ENCODE data around the gene SLC12A3.
"Not testable (repeated sequence)": the region's sequence is repeated elsewhere in the genome, so short reads cannot be mapped to it uniquely, and the experiment has no call there.

The SLC12A3 gene

GRCh38 chr16:56879276-56879675 lies 14.3 kb downstream of the SLC12A3 start:
- Histone ChIP-seq H3K27ac (no peak overlapping the region), H3K4me2 (no peak overlapping the region), H3K9me3 (replicated peaks in 1 of 11) (no peaks in the 10 kb centered on the region), H3K36me3 (no peaks in the 10 kb centered on the region), H3K4me3 (no peak overlapping the region), H3K9ac (no peak overlapping the region), H4K20me1 (no peaks in the 10 kb centered on the region), H3K4me1 (peaks cover 0 to 20% (median 7%) of the 10 kb centered on the region in 10 experiments; a peak in 12 of 20 replicates), H3K27me3 (no peaks in the 10 kb centered on the region)
- no peak for TF ChIP-seq Cebpa-rat (IDR thresholded peaks at IDR 0.05)

DNA sequence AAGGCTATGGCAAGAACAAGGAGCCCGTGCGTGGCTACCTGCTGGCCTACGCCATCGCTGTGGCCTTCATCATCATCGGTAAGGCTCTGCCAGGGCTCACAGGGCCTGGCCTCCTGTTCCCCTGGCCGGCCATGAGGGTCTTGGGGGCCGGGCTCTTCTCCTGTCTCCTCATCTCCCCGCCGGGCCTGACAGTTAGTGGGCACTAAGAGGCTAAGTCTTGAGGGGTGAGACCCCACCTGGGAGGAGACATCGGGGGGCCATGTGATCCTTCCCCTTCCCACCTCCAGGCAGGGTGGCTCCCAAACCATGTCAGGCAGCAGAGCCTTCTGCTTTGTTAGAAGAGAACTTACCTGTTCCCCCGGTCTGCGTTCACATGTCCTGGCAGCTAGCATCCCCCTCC lies 15.2 kb downstream of the SLC12A3 start:
- Histone ChIP-seq H3K36me3 (no peaks in the 10 kb centered on the region), H3K4me2 (no peak overlapping the region), H3K4me3 (no peak overlapping the region), H3K4me1 (peaks cover 0 to 12% (median 7%) of the 10 kb centered on the region in 10 experiments; a peak in 12 of 20 replicates), H4K20me1 (no peaks in the 10 kb centered on the region), H3K9me3 (replicated peaks in 1 of 11) (no peaks in the 10 kb centered on the region), H3K27ac (no peak overlapping the region), H3K9ac (no peak overlapping the region), H3K27me3 (no peaks in the 10 kb centered on the region)
- no peak for TF ChIP-seq Cebpa-rat (IDR thresholded peaks at IDR 0.05)

GRCh38 chr16:56880685-56881084 lies 15.7 kb downstream of the SLC12A3 start:
- H3K27ac ChIP-seq = no peak overlapping the region
- H3K4me3 ChIP-seq = no peak overlapping the region
- H3K4me2 ChIP-seq = no peak overlapping the region
- no peaks in the 10 kb centered on the region for H3K9me3 ChIP-seq (replicated peaks in 1 of 11)
- no peaks in the 10 kb centered on the region for H3K27me3 ChIP-seq
- no peaks in the 10 kb centered on the region for H3K36me3 ChIP-seq
- no peak overlapping the region for H3K9ac ChIP-seq
- H3K4me1 ChIP-seq = peaks cover 0 to 7% (median 6%) of the 10 kb centered on the region in 10 experiments; a peak in 9 of 20 replicates
- H4K20me1 ChIP-seq = no peaks in the 10 kb centered on the region
- no peak for TF ChIP-seq Cebpa-rat (IDR thresholded peaks at IDR 0.05)

GRCh38 chr16:56882077-56882800 lies 17.2 kb downstream of the SLC12A3 start:
- Histone ChIP-seq H3K4me3 (no peak overlapping the region), H3K9me3 (replicated peaks in 1 of 11) (no peaks in the 10 kb centered on the region), H4K20me1 (no peaks in the 10 kb centered on the region), H3K9ac (no peak overlapping the region), H3K4me2 (no peak overlapping the region), H3K36me3 (no peaks in the 10 kb centered on the region), H3K4me1 (no peaks in the 10 kb centered on the region), H3K27me3 (no peaks in the 10 kb centered on the region), H3K27ac (no peak overlapping the region)
- TF ChIP-seq Cebpa-rat (IDR thresholded peaks at IDR 0.05) = no peak

DNA sequence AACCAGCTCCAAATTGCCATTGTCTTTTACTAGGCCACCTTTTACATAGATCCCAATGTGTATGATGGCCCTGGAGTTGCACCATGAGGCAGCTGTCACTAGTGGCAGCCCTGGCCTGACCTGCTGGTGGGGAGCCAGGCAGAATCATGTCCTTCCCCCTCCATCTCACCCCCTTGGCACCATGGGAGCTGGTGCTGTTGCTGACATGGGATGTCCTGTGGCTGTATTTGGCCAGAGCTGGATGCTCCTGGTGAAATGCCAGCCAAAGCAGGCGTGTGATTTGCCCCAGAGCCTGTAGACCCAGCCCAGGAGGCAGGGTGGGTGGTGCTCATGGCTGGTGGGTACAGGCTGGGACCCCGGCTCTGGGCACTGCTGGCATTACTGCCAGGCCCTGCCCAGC lies 18.6 kb downstream of the SLC12A3 start:
- TF ChIP-seq Cebpa-rat (IDR thresholded peaks at IDR 0.05) = no peak
- Histone ChIP-seq H4K20me1 (no peaks in the 10 kb centered on the region), H3K4me3 (no peak overlapping the region), H3K4me2 (no peak overlapping the region), H3K9me3 (replicated peaks in 1 of 11) (no peaks in the 10 kb centered on the region), H3K4me1 (peaks cover under 1 to 8% (median 2%) of the 10 kb centered on the region in 10 experiments; a peak in 15 of 20 replicates), H3K27ac (no peak overlapping the region), H3K36me3 (no peaks in the 10 kb centered on the region), H3K27me3 (no peaks in the 10 kb centered on the region), H3K9ac (no peak overlapping the region)

DNA sequence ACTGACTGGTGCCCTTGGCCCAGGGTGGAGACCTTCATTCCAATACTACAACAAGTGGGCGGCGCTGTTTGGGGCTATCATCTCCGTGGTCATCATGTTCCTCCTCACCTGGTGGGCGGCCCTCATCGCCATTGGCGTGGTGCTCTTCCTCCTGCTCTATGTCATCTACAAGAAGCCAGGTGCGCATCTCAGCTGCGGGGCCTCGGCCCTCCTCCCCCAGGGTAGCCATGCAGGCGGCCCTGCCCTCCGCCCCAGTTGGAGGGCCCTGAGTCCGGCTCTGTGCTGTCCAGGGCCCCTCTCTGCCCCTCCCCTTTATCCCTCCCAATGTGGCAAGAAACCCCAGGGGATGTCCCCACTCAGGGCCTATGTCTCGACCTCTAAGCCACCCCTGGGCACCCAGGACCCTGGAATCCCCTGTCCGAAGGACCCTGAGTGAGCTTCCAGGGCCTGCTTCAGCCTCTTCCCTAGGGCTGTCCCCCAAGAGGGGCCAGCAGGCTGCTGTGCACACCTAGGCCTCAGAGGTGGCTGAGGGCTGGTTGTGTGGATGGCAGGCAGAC lies 19.1 kb downstream of the SLC12A3 start:
- H3K9ac ChIP-seq = no peak overlapping the region
- H3K4me1 ChIP-seq = peaks cover 6 to 13% (median 7%) of the 10 kb centered on the region in 10 experiments
- no peak overlapping the region; a peak in 1 of 22 replicates for H3K27ac ChIP-seq
- H3K4me2 ChIP-seq = no peak overlapping the region
- H3K4me3 ChIP-seq = no peak overlapping the region
- H3K27me3 ChIP-seq = no peaks in the 10 kb centered on the region
- H3K36me3 ChIP-seq = no peaks in the 10 kb centered on the region
- no peaks in the 10 kb centered on the region for H4K20me1 ChIP-seq
- no peak for TF ChIP-seq Cebpa-rat (IDR thresholded peaks at IDR 0.05)
- no peaks in the 10 kb centered on the region for H3K9me3 ChIP-seq (replicated peaks in 1 of 11)

DNA sequence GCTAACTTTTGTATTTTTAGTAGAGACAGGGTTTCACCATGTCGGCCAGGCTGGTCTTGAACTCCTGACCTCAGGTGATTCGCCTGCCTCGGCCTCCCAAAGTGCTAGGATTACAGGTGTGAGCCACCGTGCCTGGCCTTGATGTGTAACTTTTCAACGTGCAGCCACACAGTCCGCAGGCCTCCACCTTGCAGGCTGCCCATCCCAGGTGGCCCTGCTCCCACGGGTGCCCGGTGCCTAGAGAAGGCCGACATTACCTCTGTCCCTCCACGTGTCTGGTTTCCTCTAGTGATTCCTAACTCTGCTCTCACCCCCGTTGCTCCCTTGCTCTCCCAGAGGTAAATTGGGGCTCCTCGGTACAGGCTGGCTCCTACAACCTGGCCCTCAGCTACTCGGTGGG lies 19.9 kb downstream of the SLC12A3 start:
- H3K4me3 ChIP-seq; H3K4me2 ChIP-seq; H3K9me3 ChIP-seq (replicated peaks in 1 of 11); H3K27ac ChIP-seq; H3K36me3 ChIP-seq; H3K9ac ChIP-seq; H3K27me3 ChIP-seq; H4K20me1 ChIP-seq: not testable (repeated sequence)
- H3K4me1 ChIP-seq = peaks cover 10 to 21% (median 13%) of the 10 kb centered on the region in 10 experiments

- H3K27me3 ChIP-seq = no peaks in the 10 kb centered on the region
- no peak overlapping the region for H3K27ac ChIP-seq
- H3K9me3 ChIP-seq (replicated peaks in 1 of 11) = no peaks in the 10 kb centered on the region
- no peak for TF ChIP-seq Cebpa-rat (IDR thresholded peaks at IDR 0.05)
- no peak overlapping the region for H3K4me2 ChIP-seq
- H3K9ac ChIP-seq = no peak overlapping the region
- H3K4me3 ChIP-seq = no peak overlapping the region
- H3K36me3 ChIP-seq = no peaks in the 10 kb centered on the region
- peaks cover 10 to 21% (median 13%) of the 10 kb centered on the region in 10 experiments for H3K4me1 ChIP-seq
- H4K20me1 ChIP-seq = no peaks in the 10 kb centered on the region
These were observed 20.6 kb downstream of the SLC12A3 start for GRCh38 chr16:56885446-56886162.

DNA sequence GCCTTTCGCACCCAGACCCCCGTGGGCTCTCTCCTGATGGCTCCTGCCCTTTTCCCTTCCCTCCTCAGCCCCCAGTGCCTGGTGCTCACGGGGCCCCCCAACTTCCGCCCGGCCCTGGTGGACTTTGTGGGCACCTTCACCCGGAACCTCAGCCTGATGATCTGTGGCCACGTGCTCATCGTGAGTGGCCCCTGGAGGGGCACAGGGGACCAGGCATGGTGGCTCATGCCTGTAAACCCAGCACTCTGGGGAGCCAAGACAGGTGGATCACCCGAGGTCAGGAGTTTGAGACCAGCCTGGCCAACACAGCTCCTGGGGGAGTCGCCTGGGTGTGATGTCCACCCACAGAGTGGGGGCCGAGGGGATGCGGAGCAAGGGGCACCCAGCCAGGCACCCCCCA lies 21.3 kb downstream of the SLC12A3 start:
- Histone ChIP-seq H3K4me3 (no peak overlapping the region), H3K4me2 (no peak overlapping the region), H3K4me1 (peaks cover 10 to 22% (median 13%) of the 10 kb centered on the region in 10 experiments), H4K20me1 (no peaks in the 10 kb centered on the region), H3K27ac (no peak overlapping the region), H3K9me3 (replicated peaks in 1 of 11) (no peaks in the 10 kb centered on the region), H3K9ac (no peak overlapping the region), H3K27me3 (no peaks in the 10 kb centered on the region), H3K36me3 (no peaks in the 10 kb centered on the region)
- TF ChIP-seq Cebpa-rat (IDR thresholded peaks at IDR 0.05) = no peak

Measured in BLaER1 treated with 17β-estradiol and CSF1 and Interleukin-3, amounts not matched to agents 10 nM and 100 nM (cell line).